Loucy (cell line): ENCODE measurements around the gene RPL23.

Source experiments
- CTCF ChIP-seq: fragments of 200-600 bp; sonication (generic); conservative IDR thresholded peaks from 2 replicates; pipeline ENCODE4 v1.5.1; 2014; ENCODE audit warnings: mild to moderate bottlenecking, antibody characterized with exemption, low read length
- EZH2phosphoT487 ChIP-seq: fragments of 200-600 bp; IDR thresholded peaks from 2 replicates; pipeline ENCODE4 v1.6.1; 2018; ENCODE audit warnings: antibody characterized with exemption, mild to moderate bottlenecking, moderate library complexity, borderline replicate concordance

GRCh38 chr17:38872671-38873385 is 19.3 kb upstream of the RPL23 start:
- TF ChIP-seq CTCF, result no peak
- no peak for TF ChIP-seq EZH2phosphoT487
